ENCODE measurements around the gene RAC3.

RAC3 gene

DNA sequence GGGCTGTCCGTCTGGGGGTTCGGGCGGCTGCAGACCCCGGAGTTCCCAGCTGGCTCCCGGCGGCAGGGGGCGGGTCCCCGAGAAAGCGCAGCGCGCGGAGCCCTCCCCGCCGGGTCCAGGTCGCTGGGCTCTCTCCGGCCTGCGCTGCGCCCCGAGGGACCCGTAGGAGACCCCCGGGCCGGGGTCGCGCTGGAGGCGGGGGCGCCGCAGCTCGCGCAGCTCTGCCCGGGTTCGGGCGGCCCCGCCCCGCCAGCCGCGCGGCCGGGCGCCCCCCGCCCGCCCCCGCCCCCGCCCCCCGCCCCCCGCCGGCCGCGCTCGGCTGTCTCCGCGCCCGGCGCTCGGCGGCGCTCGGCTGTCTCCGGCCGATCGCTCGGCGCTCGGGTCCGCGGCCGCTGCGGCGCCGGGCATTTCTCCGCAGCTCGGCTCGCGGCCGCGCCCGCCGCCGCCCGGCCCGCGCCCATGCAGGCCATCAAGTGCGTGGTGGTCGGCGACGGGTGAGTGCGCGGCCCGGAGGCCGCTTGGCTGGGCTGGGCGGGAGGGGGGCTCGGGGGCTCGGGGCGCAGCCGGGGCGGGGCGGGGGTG lies at the start of gene RAC3:
Gene RAC3 (plus strand): TSS at position 376 of the 582 bp plus-strand sequence. CDS start 84 bp downstream, at position 460.
- DNase-seq (ENCODE audit: low read depth): no peak

DNA sequence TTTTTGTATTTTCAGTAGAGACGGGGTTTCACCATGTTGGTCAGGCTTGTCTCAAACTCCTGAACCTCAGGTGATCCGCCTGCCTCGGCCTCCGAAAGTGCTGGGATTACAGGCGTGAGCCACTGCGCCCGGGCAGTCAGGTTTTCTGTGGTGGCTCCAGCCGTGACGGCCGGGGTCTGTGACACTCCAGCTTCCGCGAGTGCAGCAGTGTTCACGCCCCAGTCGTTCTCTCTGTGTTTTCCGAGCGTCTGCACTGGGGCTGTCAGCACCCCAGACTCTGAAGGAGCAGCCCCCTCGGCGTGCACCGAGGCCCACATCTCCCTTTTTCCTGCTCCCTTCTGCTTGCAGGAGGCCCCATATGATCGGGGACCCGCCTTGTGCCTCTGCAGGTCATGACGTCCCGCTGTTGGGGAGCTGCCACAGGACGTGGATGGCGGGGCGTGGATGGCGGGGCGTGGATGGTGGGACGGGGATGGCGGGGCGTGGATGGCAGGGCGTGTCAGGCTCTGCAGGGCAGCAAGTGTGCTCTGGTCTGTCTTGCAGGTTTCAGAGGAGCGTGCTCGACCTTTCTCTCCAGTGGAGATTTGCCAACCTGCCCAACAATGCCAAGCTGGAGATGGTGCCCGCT lies 48.4 kb upstream of the RAC3 start:
- DNase-seq (ENCODE audit: low read depth): no peak

- no peak for DNase-seq (ENCODE audit: low read depth)
These were observed 47.7 kb upstream of the RAC3 start for GRCh38 chr17:81983639-81984373.

GRCh38 chr17:81984773-81985410 lies 46.6 kb upstream of the RAC3 start:
- no peak for DNase-seq (ENCODE audit: low read depth)

DNA sequence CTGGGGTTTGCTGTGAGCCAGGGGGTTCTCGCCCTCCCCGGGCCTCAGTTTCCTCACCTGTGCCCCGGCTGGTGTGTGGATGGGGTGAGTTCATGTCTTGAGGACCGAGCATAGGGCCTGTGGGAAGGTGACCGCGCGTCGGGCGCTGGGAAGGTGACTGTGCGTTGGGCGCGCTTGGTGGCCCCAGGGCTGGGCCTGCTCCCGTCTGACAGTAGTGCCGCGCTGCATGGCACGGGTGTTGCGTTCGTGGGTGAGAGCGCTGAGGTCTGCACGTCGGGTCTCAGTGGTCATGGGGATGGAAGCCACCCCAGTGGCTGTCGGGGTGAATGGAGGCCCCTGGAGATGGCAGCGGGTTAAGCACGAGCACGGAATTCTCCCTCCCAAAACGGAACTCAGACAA lies 44.9 kb upstream of the RAC3 start:
- no peak for DNase-seq (ENCODE audit: low read depth)

DNA sequence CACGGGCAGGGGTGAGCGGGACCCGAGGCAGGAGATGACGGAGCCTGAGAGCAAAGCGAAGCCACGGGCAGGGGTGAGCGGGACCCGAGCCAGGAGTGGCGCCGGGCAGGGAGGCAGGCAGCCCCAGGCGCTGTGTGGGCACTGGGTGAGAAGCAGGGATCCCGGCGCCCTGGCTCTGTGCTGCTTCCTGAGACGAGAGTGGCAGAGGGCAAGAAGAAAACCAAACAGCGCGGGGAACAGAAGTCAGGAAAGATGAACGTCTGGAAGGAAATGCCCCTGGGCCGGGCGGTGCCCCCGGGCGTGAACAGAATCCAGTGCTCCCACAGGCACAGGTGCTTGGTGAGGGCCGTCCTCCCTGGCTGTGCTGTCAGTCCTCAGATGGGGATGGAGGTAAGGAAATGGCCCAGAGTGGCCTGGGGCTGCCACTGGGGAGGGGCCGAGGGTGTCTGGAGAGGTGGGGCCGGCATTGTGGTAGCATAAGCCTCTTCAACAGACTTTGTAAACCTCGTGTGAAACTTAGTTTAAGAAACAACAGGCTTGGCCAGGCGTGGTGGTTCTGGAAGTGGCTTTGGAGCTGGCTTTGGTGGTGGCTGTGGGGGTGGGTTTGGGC lies 44.2 kb upstream of the RAC3 start:
- no peak for DNase-seq (ENCODE audit: low read depth)

- DNase-seq (ENCODE audit: low read depth): no peak
These were observed 40.4 kb upstream of the RAC3 start for GRCh38 chr17:81990836-81991683.

DNA sequence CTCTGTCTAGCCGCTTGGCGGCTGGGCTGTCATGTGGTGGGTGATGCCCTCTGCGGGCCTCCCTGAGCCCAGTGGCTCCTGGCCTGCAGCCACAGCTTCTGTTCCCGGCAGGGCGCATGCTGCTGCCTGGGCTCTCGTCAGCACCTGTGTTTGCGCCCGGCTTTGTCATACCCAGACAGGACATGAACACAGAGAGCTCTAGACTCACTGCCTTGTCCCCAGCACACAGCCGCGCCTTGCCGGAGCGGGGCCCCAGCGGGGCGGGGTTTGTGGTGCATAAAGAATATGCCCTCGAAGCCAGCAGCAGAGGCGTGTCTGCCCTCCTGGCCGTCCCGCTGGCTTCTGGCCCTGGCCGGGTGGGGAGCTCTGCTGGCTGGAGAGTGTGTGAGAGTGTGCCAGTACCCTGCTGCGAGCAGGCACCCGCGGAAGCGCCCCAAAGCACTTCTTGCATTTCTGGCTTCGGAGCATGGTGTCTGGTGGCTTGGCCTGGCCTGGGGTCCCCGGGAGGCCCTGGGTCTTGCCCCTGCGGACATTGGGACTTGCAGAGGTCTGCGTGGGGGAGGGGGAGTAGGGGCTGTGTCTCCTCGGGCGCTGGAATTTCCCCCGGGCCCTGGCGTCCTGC lies 39.7 kb upstream of the RAC3 start:
- DNase-seq (ENCODE audit: low read depth): no peak

DNA sequence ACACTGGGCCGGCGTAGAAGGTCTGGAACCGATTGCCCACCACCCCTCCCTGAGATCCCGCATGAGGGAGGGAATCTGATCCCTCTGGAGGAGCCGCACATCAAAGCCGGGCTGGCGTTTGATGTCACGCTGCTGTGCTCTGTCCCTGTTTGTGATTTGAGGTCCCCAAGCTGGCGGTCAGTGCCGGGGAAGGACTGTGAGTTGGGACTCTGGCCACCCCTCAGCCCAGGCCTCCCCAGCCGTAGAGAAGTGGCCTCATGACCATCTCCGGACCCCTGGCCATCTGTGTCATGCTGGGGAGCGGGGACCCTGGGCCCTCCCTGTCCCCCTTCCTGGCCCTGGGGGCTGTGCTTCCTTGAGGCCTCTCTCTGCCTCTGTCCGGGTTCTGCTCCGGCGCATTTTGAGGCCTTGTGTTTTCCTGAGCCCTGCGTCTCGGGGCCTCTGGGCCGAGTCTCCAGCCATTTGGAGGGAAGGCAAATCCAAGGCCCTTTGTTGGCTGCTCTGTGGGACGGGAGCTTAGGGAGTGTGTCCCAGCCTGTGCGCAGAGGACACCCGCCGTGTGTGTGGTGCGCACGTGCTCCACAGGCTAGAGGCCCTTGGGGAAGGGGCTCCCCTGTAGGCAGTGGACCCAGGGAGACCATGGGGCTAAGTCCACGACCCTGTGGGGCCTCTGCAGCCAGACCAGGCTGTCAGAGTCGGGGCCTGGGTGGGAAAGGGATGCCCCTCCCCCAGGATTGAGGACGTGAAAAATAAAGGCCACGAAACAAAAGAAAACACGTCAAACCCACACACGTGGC lies 39.0 kb upstream of the RAC3 start:
- no peak for DNase-seq (ENCODE audit: low read depth)

- no peak for DNase-seq (ENCODE audit: low read depth)
These were observed 37.5 kb upstream of the RAC3 start for GRCh38 chr17:81993729-81994592.

DNA sequence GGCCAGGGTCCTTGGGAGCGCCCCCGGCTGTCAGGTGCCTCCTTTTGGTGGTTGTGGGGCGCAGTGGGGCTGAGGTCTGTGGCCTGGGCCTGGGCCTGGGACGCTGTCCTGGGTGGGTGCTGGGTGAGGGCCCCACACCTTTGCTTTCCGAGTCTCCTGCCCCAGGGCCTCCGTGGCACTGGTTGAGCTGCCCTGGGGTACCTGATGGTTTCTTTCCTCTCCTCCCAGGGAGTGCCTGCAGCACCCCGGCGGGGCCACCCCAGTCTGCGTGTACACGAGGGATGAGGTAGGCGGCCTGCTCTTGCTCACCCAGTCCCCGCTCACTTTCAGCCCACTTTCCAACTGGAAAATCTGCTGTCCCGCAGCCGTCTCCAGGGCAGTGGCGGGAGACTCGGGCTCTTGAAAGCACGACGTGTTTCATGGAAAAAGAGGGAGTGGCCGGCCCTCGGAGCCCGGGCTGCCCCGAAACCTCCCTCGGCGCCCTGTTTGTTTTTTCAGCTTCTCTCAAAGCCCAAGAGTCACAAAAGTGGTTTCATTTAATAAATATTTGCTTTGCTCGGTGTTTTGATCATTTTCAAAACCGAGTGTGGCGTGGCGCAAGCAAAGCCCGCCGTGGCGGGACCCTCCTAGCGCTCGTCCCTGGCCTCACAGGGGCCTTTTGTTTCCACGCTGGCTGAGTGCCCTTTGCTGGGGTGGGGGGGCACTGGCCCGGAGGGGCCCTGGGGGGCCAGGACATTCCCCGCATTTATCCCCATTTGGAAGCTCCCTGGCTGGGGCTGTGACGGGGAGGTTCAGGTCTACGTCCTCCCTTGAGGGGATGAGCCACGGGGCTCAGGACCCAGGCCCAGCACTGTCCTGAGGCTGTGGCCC lies 36.6 kb upstream of the RAC3 start:
- DNase-seq (ENCODE audit: low read depth): no peak

DNA sequence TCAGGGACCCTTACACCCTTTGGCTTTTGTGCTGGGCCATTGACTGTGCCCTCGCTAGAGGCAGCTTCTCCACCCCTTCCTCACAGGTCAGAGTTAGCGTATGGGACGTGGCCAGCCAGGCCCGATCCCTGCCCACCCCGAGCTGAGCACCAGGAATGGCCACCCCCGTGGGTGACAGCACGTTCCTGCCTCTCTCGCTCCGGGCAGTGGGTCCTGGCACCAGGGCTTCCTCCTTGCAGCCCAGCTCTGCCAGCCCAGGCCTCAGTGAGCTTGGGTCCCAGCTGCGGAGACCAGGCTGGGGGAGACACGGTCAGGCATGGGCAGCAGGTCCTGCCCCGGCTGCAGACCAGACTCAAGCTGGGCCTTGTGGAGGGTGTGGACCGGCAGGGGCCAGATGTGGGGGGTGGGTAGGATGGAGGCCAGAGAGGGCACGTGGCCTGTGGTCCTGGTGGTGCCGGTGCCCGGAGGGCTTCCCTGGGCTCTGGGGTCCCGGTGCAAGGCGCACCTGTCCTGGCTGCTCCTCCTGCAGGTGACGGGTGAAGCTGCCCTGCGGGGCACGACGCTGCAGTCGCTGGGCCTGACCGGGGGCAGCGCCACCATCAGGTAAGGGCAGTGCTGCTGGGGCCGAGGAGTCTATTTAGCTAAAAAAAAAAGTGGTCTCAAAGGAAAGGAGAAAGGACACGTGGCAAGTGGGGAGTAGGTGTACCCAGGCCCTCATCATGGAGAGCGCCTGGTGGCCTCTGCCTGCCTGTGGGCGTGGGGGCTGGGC lies 35.8 kb upstream of the RAC3 start:
- DNase-seq (ENCODE audit: low read depth): no peak

DNA sequence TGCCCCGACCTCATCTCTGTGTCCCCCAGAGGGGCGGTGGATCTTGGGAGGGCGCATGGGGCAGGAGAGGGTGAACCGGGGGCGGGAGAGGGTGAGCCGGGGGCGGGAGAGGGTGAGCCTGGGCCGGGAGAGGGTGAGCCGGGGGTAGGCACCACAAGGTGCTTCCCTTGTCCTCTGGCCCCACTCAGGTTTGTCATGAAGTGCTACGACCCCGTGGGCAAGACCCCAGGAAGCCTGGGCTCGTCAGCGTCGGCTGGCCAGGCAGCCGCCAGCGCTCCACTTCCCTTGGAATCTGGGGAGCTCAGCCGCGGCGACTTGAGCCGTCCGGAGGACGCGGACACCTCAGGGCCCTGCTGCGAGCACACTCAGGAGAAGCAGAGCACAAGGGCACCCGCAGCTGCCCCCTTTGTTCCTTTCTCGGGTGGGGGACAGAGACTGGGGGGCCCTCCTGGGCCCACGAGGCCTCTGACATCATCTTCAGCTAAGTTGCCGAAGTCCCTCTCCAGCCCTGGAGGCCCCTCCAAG lies 35.2 kb upstream of the RAC3 start:
- no peak for DNase-seq (ENCODE audit: low read depth)

DNA sequence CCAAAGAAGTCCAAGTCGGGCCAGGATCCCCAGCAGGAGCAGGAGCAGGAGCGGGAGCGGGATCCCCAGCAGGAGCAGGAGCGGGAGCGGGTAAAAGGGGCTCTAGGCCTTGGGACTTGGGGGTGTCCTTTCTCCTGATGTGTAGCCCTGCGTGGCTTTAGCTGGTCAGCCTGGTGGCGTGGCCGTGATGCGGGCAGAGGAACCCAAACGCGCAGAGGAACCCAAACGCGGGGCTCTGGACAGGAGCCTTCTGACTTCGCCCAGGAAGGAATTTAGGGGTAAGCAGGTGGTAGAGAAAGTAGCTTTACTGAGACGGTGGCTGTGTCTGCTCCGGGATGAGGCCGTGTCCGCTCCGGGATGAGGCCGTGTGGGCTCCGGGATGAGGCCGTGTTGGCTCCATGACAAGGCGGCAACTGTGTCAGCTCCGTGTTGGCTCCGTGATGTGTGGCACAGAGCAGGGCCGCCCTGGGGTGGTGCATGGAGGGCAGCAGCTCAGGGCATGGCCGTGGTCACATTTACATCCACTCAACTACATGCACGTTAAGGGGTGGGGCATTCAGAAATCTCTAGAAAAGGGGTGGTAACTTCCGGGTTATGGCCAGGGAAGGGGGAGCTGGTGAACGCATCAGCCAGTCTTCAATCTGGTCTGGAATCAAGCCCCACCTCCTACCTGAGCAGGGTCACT lies 34.6 kb upstream of the RAC3 start:
- DNase-seq (ENCODE audit: low read depth): no peak

GRCh38 chr17:81998212-81998611 lies 33.3 kb upstream of the RAC3 start:
- no peak for DNase-seq (ENCODE audit: low read depth)

DNA sequence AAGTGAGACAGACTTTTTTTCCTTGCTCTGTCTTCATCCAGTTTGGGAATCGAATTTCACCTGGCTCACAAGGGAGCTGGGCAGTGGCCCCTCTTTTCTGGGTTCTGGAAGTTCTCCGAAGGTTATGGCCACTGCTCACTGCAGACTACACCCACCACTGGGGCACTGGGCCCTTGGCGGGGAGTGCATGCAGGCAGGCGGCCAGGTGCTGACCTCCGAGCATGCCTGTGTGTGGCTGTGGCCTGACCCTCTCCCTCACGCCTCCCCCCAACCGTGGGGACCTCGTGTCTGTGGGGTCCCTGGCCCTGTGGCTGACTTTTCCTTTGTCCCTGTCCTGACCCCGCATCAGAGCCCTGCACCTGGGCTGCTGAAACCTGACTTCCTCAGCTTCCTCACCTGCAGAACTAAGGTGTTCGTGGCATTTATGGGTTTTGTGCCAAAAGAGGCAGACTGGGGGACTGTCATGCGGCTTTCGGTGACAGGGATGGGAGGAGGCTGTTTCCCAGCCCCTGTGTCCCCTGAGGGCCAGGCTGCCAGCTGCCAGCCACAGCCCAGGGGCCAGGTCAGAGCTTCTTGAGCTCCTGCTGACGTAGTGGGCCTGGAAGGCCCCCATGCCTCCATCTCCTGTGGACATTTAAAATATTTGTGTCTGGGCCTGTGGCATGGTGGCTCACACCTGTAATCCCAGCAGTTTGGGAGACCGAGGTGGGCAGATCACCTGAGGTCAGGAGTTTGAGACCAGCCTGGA lies 32.6 kb upstream of the RAC3 start:
- no peak for DNase-seq (ENCODE audit: low read depth)
